DMS53 treated with DMSO at 0.1 percent for 48 hours (cell line): ENCODE measurements around the gene OR2A25.

Source experiments
- DNase-seq: peaks from one replicate; lab custom pipeline; 2025; ENCODE audit not compliant: unreplicated experiment; lab: John Stamatoyannopoulos, UW

The OR2A25 gene

DNA sequence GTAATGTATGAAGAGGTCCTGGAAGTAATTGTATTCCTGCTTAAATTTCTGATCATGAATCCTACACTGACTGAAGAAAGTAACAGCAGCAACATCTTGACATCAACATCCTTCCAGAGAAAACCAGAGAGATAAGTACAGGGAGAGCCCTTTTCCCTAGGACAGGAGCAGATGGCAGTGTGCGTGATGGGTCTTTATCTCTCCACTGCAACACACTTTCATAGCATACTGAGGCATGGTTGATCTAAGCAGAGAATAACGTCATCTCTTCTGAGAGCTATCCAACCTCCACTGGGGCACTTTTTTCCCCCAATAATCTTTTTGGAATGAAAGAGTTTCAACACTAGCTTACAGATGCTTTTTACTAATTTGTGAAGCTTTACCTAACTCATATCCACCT is 342 bp downstream of the OR2A25 start:
- DNase-seq = no peak

DNA sequence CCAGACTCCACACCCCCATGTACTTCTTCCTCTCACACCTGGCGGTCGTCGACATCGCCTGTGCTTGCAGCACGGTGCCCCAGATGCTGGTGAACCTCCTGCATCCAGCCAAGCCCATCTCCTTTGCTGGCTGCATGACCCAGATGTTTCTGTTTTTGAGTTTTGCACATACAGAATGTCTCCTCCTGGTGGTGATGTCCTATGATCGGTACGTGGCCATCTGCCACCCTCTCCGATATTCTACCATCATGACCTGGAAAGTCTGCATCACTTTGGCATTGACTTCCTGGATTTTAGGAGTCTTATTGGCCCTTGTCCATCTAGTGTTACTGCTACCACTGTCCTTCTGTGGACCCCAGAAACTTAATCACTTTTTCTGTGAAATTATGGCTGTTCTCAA is 4.8 kb downstream of the OR2A25 start:
- DNase-seq = no peak

DNA sequence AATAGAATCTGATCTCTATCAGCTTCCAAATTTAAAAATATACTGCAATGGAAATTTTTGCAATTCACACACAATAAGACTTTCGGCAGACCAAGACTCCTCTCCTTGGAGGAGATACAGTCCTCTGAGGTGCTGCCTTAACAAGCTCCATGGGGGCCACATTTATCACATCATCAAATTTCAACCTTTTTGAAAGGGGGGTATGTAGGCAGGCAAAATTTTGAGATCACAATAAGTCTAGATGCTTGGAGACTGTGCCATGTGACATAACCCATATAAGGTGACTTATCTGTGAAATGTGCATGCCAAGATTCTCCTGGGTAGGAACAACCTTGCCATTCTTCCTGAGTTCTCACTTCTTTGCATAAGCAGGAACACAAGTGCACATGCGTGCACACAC is 16.4 kb downstream of the OR2A25 start, which contains the start of gene OR2A12:
Gene OR2A12 (plus strand): TSS at position 301 of the 400 bp plus-strand sequence. CDS start 8,830 bp downstream, outside the sequence.
- no peak for DNase-seq

DNA sequence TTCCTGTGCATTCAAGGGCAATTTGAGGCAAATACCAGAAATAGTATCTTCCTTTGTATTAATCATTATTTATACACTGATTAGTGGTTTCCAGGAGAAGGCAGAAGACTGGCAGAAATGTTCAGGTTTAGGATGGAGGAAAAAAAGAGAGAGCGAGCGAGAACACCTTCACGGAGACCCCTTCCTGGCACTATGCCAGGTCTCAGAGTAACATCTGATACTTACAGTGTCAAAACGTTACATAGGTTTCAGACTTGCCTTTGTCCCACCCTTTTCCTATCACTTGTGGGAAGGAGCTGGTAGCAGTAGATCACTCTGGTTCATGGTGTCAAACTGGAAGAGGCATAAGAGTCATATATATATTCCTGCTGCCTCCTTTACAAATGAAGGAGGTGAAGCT is 17.1 kb downstream of the OR2A25 start:
- no peak for DNase-seq

DNA sequence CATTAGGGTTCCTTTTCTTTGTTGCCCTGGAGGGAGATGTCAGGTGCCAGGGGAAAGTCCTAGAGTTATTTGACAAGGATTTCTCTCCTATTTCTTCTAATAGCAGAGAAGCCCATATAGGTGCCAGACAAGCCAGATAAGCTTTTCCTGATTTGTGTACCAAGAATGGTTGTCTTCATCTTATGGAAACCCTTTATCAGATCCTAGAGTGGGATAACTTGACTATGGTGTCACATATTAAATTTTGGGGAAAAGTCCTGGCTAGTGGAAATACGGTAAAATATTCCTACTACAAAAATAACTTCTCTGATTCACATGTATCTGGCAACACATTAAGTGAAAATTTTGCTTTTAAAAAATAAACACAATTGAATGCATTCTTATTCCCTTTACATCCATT is 17.6 kb downstream of the OR2A25 start:
- no peak for DNase-seq

DNA sequence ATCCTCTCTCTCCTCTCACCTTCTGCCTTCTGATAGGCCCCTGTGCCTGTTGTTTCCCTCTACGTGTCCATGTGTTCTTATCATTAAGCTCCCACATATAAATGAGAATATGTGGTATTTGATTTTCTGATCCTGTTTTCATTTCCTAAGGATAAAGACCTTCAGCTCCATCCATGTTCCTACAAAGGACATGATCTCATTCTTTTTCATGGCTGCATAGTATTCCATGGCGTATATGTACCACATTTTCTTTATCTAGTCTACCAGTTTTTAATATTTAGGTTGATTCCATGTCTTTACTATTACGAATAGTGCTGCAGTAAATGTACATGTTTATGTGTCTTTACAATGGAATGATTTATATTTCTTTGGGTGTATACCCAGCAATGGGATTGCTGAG is 21.1 kb downstream of the OR2A25 start:
- no peak for DNase-seq

DNA sequence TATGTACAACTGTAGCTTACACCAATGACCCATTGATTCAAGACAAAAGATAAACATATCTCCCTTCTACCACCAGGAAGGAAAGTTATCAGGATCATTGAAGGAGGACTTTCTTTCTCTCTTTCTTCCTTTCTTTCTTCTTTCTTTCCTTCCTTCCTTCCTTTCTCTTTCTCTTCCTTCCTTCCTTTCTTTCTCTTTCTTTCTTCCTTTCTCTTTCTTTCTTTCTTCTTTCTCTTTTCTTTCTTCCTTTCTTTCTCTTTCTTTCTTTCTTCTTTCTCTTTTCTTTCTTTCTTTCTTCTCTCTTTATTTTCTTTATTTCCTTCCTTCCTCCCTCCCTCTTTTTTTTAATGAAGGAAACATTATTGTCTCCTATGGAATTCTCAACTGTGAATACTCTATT is 29.2 kb downstream of the OR2A25 start:
- no peak for DNase-seq

DNA sequence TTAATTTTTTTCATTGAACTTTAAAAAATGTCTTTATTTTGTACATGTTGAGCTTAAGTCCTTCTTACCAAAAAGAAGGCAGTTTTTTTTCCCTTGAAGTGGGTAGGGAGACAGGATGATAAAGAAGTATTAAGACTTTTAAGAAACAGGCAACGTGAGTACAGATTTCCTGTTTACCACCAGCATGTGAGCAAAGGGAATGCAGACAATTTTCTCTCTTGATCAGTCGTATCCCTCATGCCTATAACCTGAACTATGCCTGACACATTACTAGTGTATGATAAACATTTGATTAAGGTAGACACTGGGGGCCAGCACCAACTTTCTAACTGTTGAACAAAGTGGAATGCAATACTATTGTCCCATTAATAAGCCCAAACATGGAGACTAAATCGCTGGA is 31.0 kb downstream of the OR2A25 start:
- no peak for DNase-seq

DNA sequence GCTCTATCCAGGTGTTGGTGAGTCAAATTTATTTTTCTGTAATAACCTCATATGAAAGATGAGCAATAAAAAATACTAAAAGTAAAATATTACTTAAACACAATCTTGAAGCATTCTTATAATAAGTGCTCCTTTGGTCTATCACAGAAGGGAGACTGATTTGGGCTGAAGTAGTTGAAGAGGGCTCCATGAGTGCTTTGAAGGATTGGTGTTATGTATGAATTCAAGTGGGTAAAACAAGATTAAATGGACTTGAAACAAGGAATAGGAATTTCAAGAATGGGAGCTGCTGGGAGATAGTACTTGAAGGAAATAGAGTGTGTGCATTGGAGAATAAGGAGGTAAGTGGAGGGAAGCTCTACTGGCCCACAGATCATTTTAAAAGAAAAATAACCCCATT is 32.4 kb downstream of the OR2A25 start:
- DNase-seq = no peak

DNA sequence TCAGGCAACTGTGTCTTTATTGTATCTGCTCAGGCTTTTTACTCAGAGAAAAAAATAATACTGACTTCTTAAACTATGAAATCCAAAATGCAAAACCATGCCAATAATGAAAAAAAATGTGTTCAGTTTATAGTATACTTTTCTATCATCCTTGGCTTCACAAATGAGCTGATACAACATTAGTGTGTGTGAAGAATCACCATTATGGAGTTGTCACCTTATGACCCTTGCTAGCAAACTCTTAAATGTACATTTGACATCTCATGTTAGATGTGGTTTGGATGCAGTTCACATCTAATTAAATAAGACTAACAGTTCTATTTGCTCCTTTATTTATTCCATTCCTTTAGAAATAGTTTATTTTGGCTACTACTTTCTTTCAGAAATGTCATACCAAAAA is 35.6 kb downstream of the OR2A25 start:
- no peak for DNase-seq

DNA sequence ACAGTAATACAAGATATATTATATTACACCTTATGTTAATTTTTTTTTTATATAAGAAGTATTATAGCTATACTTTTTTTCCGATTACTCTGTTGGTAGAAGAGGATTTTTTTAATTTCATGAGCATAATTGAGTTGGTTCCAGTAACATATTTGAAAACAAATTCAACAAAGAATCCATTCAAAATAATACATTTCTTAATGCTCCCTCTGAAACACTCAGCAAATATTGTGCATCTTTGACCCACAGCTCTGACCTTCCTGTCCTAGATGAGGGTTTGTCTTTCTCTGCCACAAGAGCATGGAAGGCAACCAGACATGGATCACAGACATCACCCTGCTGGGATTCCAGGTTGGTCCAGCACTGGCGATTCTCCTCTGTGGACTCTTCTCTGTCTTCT is 39.7 kb downstream of the OR2A25 start, which contains the start of gene OR2A2:
Gene OR2A2 (plus strand): TSS at position 301 of the 400 bp plus-strand sequence. CDS start 0 bp downstream, at position 301.
- no peak for DNase-seq

DNA sequence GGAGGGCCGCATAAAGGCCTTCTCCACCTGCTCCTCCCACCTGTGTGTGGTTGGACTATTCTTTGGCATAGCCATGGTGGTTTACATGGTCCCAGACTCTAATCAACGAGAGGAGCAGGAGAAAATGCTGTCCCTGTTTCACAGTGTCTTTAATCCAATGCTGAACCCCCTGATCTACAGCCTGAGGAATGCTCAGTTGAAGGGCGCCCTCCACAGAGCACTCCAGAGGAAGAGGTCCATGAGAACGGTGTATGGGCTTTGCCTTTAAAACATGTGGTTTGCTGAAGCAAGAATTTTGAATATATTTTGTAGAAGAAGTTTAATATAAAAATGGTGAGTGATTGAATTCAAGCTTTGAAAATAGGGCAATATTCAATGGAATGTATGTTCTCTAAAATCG is 40.7 kb downstream of the OR2A25 start:
- no peak for DNase-seq

DNA sequence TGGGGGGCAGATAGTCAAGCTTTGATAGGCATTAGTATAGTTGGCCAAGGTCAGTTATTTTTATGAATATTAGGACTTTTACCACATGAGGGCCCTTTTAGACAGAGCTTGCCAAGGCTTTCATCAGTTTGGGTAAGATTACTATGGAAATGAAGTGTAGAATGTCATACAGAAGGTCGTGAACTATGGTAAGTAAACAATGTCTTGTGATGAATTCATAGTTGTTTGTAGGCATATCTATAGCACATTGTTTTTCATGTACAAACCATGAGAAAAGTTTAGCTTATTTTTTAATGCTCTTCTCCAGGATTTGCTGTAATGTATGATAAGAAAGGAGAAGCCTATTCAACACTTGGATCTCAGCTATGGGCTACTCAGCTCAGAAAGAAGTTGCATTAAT is 44.0 kb downstream of the OR2A25 start:
- DNase-seq = no peak

DNA sequence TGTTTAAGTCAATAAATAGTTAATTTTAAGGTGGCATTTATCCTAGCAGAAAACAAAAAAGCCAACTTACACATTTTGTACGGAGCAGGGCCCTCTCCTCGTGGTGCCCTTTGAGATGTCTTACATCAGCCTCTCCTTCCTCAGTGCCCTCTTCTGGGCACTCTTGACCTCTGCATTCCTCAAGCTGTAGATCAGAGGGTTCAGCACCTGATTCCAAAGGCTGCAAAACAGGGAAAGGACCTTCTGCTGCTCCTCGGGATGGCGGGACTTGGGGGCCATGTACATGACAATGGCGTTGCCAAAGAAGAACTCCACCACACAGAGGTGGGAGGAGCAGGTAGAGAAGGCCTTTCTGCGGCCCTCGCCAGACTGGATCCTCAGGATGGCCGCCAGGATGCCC is 48.7 kb downstream of the OR2A25 start:
- DNase-seq = no peak

DNA sequence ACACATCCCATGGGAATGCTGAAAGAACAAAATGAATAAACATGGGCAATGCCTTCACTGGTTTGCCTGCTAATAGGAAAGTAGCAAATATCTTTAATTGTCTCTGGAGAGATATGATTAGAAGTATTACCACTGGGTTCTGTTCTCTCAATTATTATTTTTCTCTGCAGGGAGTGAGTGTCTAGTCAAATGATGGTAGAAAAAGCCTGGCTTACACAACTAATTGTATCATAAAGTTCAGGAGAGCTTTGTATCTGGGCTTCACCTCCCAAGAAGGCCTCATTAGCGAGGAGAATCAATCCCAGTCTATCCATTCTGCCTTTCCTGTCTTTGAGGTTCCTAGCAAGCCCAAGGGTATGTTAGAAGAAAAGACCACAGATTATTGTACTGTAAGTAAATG is 53.3 kb downstream of the OR2A25 start, which contains the start of gene OR2A14:
Gene OR2A14 (plus strand): TSS at position 301 of the 400 bp plus-strand sequence. CDS start 5,937 bp downstream, outside the sequence.
- no peak for DNase-seq
